ENCODE data around the gene FSTL3.

FSTL3 gene

DNA sequence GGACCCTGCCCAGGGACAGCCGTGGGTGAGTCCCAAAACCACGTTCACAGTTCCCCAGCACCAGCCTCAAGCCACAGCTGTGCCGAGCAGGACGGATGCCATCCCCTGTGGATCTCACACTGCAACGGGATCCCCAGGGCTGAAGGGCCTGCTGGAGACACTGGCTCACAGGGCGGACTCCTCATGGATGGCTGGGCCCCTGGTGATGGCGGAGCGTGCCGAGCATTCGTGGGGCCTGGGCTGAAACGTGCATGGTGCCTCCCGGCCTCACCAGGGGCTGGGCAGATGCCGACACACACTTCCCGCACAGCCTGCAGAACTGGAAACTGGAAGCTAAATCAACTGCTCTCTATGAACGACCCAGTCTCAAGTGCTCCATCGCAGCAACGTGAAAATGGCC is 22.8 kb upstream of the FSTL3 start:
- H3K4me3 ChIP-seq (ENCODE audit: low read depth, low read length) = no peak overlapping the region
- ChIA-PET CTCF (no interaction called here), POLR2A (no interaction called here)
- TF ChIP-seq, protein P1, sequence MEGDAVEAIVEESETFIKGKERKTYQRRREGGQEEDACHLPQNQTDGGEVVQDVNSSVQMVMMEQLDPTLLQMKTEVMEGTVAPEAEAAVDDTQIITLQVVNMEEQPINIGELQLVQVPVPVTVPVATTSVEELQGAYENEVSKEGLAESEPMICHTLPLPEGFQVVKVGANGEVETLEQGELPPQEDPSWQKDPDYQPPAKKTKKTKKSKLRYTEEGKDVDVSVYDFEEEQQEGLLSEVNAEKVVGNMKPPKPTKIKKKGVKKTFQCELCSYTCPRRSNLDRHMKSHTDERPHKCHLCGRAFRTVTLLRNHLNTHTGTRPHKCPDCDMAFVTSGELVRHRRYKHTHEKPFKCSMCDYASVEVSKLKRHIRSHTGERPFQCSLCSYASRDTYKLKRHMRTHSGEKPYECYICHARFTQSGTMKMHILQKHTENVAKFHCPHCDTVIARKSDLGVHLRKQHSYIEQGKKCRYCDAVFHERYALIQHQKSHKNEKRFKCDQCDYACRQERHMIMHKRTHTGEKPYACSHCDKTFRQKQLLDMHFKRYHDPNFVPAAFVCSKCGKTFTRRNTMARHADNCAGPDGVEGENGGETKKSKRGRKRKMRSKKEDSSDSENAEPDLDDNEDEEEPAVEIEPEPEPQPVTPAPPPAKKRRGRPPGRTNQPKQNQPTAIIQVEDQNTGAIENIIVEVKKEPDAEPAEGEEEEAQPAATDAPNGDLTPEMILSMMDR (IDR thresholded peaks at IDR 0.05; ENCODE audit: insufficient read depth, low read length, missing control alignments) = no peak
- DNase-seq (ENCODE audit: low read depth, low spot score) = no peak

DNA sequence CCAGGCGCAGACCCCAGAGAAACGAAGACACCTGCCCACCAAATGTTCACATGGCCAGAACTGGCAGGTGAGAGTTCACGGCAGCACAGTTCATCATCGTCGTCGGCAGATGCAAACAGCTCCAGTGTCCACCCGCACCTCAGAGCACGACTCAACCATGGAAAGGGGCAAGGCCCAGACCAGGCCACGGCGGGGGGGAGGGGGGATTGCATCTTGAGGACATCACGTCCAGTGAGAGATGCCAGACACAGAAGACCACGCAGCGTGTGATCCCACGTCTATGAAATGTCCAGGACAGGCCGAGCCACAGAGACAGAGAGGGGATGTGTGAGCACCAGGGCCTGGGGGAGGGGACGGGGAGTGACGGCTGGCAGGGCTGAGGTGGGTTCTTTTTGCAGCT is 20.5 kb upstream of the FSTL3 start:
- H3K4me3 ChIP-seq (ENCODE audit: low read depth, low read length) = no peak overlapping the region
- ChIA-PET POLR2A (no interaction called here), CTCF (interaction anchor here (1.5 kb wide), 1 partner anchor 71 kb away, joined by 4 read pairs; no protein-coding TSS in a partner anchor)
- no peak for DNase-seq (ENCODE audit: low read depth, low spot score)
- TF ChIP-seq, protein P1 (IDR thresholded peaks at IDR 0.05; ENCODE audit: insufficient read depth, low read length, missing control alignments) = no peak

DNA sequence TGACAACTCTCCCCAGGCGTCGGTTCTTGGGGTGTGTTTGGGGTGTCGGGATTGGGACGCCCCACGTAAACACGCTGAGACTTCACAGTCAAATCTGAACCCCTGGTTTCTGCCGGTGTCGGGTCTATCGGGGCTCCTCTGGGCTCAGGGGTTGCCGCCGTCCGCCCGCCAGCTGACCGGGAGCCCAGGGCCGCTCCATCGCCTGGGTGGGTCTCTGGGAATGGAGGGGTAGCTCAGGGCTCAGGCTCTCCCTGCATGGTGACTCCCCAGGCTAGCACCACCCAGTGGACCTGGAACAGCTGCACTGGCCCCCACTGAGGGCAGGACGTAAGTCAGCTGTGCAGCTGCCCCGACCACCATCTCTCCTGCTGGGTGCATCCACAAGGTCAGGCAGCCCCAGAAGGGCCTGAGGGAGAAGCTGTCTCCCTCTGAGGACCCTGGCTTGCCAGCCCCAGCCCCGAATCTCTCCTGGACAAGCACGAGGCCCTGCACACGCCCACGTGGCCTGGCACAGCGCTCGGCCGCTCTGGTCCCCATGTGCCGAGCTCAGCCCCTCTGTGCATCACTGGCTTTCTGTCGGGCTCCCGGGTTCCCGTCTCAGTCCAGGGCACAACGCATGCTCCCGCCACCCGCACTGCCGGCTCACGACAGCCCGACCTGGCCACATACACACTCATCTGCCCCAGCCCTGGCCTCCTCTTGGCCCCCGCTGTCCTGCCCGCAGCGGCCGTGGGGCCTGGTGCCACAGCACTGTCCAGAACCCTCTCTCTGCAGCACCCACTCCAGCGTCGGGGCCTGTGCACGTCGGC is 19.2 kb upstream of the FSTL3 start:
- TF ChIP-seq, protein P1 (IDR thresholded peaks at IDR 0.05; ENCODE audit: insufficient read depth, low read length, missing control alignments) = no peak
- H3K4me3 ChIP-seq (ENCODE audit: low read depth, low read length) = no peak overlapping the region
- POLR2A ChIA-PET = interaction anchor here (0.6 kb wide), 1 partner anchor 31 kb away, joined by 3 read pairs; no protein-coding TSS in a partner anchor
- CTCF ChIA-PET = interaction anchor here (1.5 kb wide), 1 partner anchor 72 kb away, joined by 4 read pairs; no protein-coding TSS in a partner anchor
- no peak for DNase-seq (ENCODE audit: low read depth, low spot score)

DNA sequence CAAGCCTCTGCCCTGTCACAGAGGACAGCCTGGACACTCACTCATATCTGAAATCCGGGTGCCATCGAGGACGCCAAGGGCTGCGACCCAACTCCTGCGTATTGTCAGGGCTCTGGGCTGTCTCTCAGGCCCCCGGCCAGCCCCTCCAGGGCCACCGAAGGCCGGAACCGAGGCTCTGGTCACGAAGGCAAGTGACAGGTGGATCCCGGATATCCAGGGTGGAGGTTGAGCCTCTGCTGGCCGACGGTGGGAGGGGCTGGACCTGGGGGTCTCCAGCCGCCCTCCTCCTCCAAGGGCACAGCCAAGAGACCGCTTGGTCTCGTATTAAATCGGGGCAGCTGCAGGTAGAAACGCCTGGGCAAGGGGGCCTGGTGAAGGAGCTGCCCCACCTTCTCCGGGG is 18.6 kb upstream of the FSTL3 start:
- ChIA-PET POLR2A (no interaction called here), CTCF (no interaction called here)
- H3K4me3 ChIP-seq (ENCODE audit: low read depth, low read length) = no peak overlapping the region
- no peak for DNase-seq (ENCODE audit: low read depth, low spot score)
- TF ChIP-seq, protein P1 (IDR thresholded peaks at IDR 0.05; ENCODE audit: insufficient read depth, low read length, missing control alignments) = no peak

DNA sequence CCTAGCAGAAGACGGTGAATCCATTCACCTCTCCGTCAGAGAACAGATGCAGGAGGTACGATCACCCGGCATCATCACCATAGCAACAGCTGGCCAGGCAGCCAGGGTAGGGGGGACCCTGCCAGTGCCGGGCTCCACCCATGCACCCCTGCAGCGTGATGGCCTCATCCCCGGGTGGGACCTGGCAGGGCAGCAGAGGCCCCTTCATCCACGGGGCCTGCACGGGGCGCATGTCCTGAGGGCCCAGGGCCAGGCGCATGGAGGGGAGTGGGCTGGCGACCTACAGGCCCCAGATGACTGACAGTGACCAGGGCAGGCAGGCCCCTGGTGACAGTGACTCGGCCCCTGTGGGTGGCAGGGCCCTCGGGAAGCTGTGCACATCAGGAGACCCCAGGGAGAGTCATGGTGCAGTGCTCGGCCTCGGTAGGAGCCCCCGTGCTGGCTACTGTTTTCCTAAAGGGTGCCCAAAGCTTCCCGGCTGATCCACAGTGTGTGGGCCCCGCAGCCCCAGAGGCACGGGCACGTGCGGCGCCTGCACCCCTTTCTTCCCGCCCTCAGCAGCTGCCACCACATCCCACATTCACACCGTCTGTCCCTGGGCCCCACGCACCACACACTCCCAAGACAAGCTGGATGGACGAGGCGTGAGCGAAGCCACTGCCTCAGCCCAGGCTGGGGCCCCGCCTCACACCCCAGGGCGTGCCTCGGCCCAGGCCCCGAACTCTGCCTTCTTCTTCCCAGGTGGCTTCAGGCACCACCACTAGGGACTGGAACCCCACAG is 17.9 kb upstream of the FSTL3 start:
- DNase-seq (ENCODE audit: low read depth, low spot score) = no peak
- ChIA-PET POLR2A (interaction anchor here (0.6 kb wide), 1 partner anchor 10 kb away, joined by 4 read pairs; no protein-coding TSS in a partner anchor), CTCF (no interaction called here)
- TF ChIP-seq, protein P1 (IDR thresholded peaks at IDR 0.05; ENCODE audit: insufficient read depth, low read length, missing control alignments) = no peak
- no peak overlapping the region for H3K4me3 ChIP-seq (ENCODE audit: low read depth, low read length)
